ENCODE data around the gene FDX2. TPM values are rescaled to one million over a fixed set of nuclear protein-coding genes. Genes with fewer than 3 reads are reported as not detected.

Gene FDX2
- total and polyA plus RNA-seq, 2 of the 8 experiments (the other 6 are each of a cell fraction or from before 2014, with no cell fraction given) = 27.0 to 64.4 TPM

- POLR2A ChIA-PET (ENCODE audit: partially characterized antibody) = no interaction called here
- no peak overlapping the region for H3K14ac ChIP-seq (ENCODE audit: insufficient read length)
Measured at GRCh38 chr19:10362259-10362658, 46.4 kb upstream of the FDX2 start.

More at GRCh38 chr19:10362259-10362658, 46.4 kb upstream of the FDX2 start:
- Histone ChIP-seq H3K4me2 (ENCODE audit: insufficient read depth in 1 of 2, low read depth in 2 of 2, low read length in 2 of 2) (no peak overlapping the region), H2BK15ac (ENCODE audit: low read length) (no peak overlapping the region), H2BK20ac (ENCODE audit: low read length) (no peak overlapping the region), H4K8ac (ENCODE audit: extremely low read depth, insufficient read depth, low read length) (0 out of 2 replicates have a peak overlapping the region, but pooled peaks have one; percentile 2), H4K20me1 (replicated peaks in 1 of 2; ENCODE audit: control insufficient read depth in 1 of 2, insufficient read depth in 2 of 2, low read length in 2 of 2) (peaks cover 3 to 6% of the 10 kb centered on the region in 2 experiments), H3K9me3 (ENCODE audit: insufficient read depth in 2 of 2, low read depth in 1 of 2, low read length in 1 of 2) (no peaks in the 10 kb centered on the region), H2BK5ac (ENCODE audit: low read depth, low read length) (no peak overlapping the region), H3K79me1 (ENCODE audit: low read depth, low read length) (peaks cover 2% of the 10 kb centered on the region; the same call in 1 of the 2 replicates), H3K79me2 (ENCODE audit: control insufficient read depth in 1 of 2, insufficient read depth in 2 of 2, low read length in 2 of 2) (no peaks in the 10 kb centered on the region), H3K18ac (ENCODE audit: extremely low read depth, low read length) (no peak overlapping the region), H2BK12ac (ENCODE audit: low read depth, low read length) (no peak overlapping the region), H2BK120ac (replicated peaks; ENCODE audit: low read depth, low read length) (no peak overlapping the region), H2AFZ (ENCODE audit: low read length) (no peak overlapping the region), H3K9ac (replicated peaks in 1 of 4; ENCODE audit: extremely low read depth in 1 of 4, low read depth in 3 of 4, low read length in 3 of 4) (no peak overlapping the region), H3K4me1 (replicated peaks in 1 of 4; ENCODE audit: control insufficient read depth in 3 of 4, insufficient read depth in 4 of 4, low read length in 3 of 4) (no peaks in the 10 kb centered on the region), H3K56ac (replicated peaks; ENCODE audit: insufficient read length, low read depth, low read length) (no peak overlapping the region), H3K27ac (ENCODE audit: low read depth, low read length) (no peak overlapping the region), H2AK5ac (ENCODE audit: low read depth, low read length) (no peak overlapping the region), H3K4ac (replicated peaks; ENCODE audit: insufficient read length, low read depth, low read length) (no peak overlapping the region), H3K4me3 (ENCODE audit: extremely low read depth in 1 of 4, insufficient read depth in 2 of 4, low read depth in 3 of 4, low read length in 4 of 4) (no peak overlapping the region), H3K23ac (ENCODE audit: insufficient read length) (no peak overlapping the region), H3K27me3 (replicated peaks in 1 of 4; ENCODE audit: control insufficient read depth in 3 of 4, extremely low read depth in 1 of 4, insufficient read depth in 3 of 4, low read length in 3 of 4) (no peaks in the 10 kb centered on the region), H3K36me3 (ENCODE audit: control insufficient read depth in 2 of 4, insufficient read depth in 4 of 4, low read length in 3 of 4) (peaks cover 0 to 18% (median 8%) of the 10 kb centered on the region in 4 experiments; a peak in 5 of 8 replicates), H3K23me2 (ENCODE audit: low read depth, low read length) (0 out of 2 replicates have a peak, but pooled peaks cover 2% of the 10 kb centered on the region), H4K5ac (ENCODE audit: insufficient read length, low read depth, low read length) (no peak overlapping the region), H4K91ac (replicated peaks; ENCODE audit: insufficient read length, low read length) (no peak overlapping the region)
- TF ChIP-seq CBX5 (IDR thresholded peaks at IDR 0.05; ENCODE audit: low read depth, low read length) (no peak), GABPA (IDR thresholded peaks at IDR 0.05; ENCODE audit: borderline replicate concordance, insufficient read depth, low read length) (no peak), RNF2 (IDR thresholded peaks at IDR 0.05; ENCODE audit: borderline replicate concordance, low read depth, low read length, missing control alignments, poor library complexity, severe bottlenecking) (no peak), ATF3 (IDR thresholded peaks at IDR 0.05; ENCODE audit: insufficient read depth, low read depth, low read length) (no peak), BCL11A (IDR thresholded peaks at IDR 0.05; ENCODE audit: low read depth in 2 of 2, low read length in 2 of 2) (no peak), POU5F1 (IDR thresholded peaks at IDR 0.05; ENCODE audit: low read depth, low read length) (no peak), CBX8 (IDR thresholded peaks at IDR 0.05; ENCODE audit: borderline replicate concordance, low read depth, low read length) (no peak), SAP30 (IDR thresholded peaks at IDR 0.05; ENCODE audit: insufficient read depth, insufficient replicate concordance, low read length) (no peak)
- CTCF ChIA-PET (ENCODE audit: partially characterized antibody) = interaction anchor here (0.6 to 1.5 kb wide), 4 partner anchors 26 to 579 kb away, joined by 3 to 5 read pairs (median 4); no protein-coding TSS in a partner anchor
- DNase-seq (ENCODE audit: low read depth in 1 of 2, low spot score in 2 of 2) = peak in 1 of 2 experiments; percentile 43
- FAIRE-seq = no peak
- 88% methylated on average over 17 of the region's 18 CpGs; no CpG with 5 or more reads in 1 of the 2 experiments for WGBS, 2 experiments (ENCODE audit: extremely low coverage in 1 of 2, insufficient coverage in 1 of 2, insufficient read length in 1 of 2, insufficient replicate concordance in 2 of 2, low coverage in 1 of 2, low lambda C conversion rate in 2 of 2, missing lambda C conversion rate in 1 of 2)
